C4-2B (cell line): ENCODE measurements around the gene HECW1.

ENCODE experiments used
- CTCF ChIP-seq: fragments of 450-650 bp; conservative IDR thresholded peaks from 2 replicates; pipeline ENCODE4 v1.5.1; 2017; ENCODE audit warnings: mild to moderate bottlenecking
- ZFX ChIP-seq: fragments of 450-650 bp; IDR thresholded peaks from 2 replicates; pipeline ENCODE4 v1.6.1; 2017

DNA sequence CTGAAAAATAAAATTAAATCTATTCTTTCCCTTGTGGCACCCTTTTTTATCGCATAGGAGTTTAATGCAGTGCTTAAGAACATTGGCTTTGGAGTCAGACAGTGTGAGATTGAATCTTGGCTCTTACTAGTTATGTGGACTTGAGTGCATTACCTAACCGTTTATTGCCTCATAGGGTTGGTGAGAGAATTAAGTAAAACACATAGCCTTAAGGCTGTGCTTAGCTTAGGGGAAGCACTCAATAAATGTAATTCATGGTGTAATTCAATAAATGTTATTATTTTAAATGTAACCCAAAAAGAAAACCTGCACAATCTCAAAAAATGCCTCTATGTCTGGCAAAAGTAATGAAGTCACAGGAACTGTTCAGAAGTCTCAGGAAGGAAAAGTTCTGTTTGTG lies 473.1 kb downstream of the HECW1 start:
- TF ChIP-seq CTCF (no peak), ZFX (no peak)
